Measurements from ENCODE around the gene WFDC8. TPM values are rescaled to one million over a fixed set of nuclear protein-coding genes. Genes with fewer than 3 reads are reported as not detected.

The WFDC8 gene
- total RNA-seq, 6 donors from 2014 or later, result not detected

DNA sequence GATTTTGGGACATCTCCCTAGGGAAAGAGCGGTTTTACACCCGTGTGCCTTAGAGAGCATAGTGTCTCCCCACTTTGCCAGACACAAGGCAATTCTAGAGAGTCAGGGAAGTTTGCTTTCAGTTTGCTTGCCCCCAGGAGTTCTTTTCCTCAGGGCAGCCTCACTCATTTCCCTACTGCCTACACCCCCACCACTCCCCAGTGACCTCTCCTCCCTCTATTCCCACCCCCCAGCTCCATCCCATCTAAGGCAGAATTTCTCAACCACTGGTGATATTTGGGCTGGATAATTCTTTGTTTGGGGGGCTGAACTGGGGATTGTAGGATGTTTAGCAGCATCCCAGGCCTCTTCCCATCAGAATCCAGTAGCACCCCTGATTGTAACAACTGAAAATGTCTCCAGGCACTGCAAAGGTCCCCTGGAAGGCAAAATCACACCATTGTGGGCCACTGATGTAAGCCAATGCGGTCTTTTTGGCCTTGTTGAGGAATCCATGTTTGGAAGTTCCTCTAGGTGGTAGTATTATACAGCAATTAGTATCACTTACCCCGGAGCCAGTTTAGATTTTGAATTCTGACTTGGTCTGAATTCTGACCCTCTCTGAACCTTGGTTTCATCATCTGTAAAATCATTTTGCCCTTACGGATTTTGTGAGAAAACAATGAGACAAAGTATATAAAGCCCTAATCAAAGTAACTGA lies 33.2 kb downstream of the WFDC8 start:
- Histone ChIP-seq H3K9me3 (no peaks in the 10 kb centered on the region), H3K4me3 (no peak overlapping the region), H3K27me3 (no peaks in the 10 kb centered on the region), H3K27ac (no peak overlapping the region), H3K4me1 (no peaks in the 10 kb centered on the region), H3K36me3 (no peaks in the 10 kb centered on the region)
- DNase-seq (no peak), ATAC-seq (ENCODE audit: low FRiP score in 2 of 2) (peak in 1 of 2 donors; percentile 82)
- WGBS, 2 donors, result 15 to 16% methylated on average over 4 to 5 of the region's 5 CpGs
- TF ChIP-seq, protein P1, sequence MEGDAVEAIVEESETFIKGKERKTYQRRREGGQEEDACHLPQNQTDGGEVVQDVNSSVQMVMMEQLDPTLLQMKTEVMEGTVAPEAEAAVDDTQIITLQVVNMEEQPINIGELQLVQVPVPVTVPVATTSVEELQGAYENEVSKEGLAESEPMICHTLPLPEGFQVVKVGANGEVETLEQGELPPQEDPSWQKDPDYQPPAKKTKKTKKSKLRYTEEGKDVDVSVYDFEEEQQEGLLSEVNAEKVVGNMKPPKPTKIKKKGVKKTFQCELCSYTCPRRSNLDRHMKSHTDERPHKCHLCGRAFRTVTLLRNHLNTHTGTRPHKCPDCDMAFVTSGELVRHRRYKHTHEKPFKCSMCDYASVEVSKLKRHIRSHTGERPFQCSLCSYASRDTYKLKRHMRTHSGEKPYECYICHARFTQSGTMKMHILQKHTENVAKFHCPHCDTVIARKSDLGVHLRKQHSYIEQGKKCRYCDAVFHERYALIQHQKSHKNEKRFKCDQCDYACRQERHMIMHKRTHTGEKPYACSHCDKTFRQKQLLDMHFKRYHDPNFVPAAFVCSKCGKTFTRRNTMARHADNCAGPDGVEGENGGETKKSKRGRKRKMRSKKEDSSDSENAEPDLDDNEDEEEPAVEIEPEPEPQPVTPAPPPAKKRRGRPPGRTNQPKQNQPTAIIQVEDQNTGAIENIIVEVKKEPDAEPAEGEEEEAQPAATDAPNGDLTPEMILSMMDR (IDR thresholded peaks at IDR 0.05), result peak in 4 of 6 experiments; percentile 25 to 63 (median 44)
- no peak for TF ChIP-seq EP300 (IDR thresholded peaks at IDR 0.05)

DNA sequence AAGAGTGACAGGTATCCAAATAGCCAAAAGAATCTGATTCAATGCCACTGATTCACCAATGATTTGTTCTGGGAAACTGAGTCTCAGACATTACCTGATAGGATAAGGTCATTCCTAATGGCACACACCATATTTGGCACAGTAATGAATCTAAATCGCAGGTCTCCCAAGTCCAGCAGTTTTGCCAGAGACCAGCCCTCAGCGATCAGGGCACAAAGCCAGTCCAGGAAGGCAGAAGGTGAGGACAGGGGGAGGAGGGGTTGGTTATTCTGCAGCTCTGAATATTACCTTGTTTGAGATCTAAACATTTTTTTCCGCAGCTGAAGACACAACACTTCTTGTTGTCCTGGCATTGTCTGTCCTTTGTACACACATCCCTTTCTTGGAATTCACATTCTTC lies 33.7 kb downstream of the WFDC8 start:
- H3K4me3 ChIP-seq, result no peak overlapping the region
- ATAC-seq (ENCODE audit: low FRiP score in 2 of 2) (no peak), DNase-seq (no peak)
- WGBS, 2 donors, result 74 to 81% methylated on average over 3 of the region's 3 CpGs
- no peaks in the 10 kb centered on the region for H3K4me1 ChIP-seq
- H3K36me3 ChIP-seq, result no peaks in the 10 kb centered on the region
- no peak overlapping the region for H3K27ac ChIP-seq
- H3K9me3 ChIP-seq, result no peaks in the 10 kb centered on the region
- no peaks in the 10 kb centered on the region for H3K27me3 ChIP-seq
- TF ChIP-seq POLR2AphosphoS5 (IDR thresholded peaks at IDR 0.05), result no peak
- TF ChIP-seq EP300 (IDR thresholded peaks at IDR 0.05), result no peak
- TF ChIP-seq, protein P1 (IDR thresholded peaks at IDR 0.05), result no peak
- TF ChIP-seq POLR2A (IDR thresholded peaks at IDR 0.05), result no peak

DNA sequence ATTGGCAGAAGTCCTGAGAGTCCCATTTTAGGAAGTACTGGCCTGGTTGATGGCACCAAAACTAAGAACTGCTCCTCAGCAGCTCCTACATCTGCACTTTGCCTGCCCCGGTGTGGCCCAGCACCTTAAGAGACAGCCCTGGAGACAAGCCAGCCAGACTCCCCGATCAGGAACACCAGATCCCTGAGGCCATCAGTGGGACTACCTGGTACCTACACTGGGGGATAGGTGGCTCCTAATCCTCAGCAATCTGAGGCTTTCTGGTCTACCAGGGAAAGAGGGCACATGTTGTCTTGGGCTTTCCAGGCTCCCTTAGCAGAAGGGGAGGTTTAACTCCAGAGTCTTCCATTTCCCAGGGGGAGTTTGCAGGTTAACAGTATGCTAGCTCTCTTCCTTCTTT lies 39.7 kb downstream of the WFDC8 start, which contains the start of gene WFDC6:
Gene WFDC6 (minus strand): TSS at position 101 of the 400 bp plus-strand sequence. CDS start 75 bp downstream, at position 26.
- no peak within 1 kb of the TSS for H3K4me3 ChIP-seq
- 100% methylated on average over 2 of the region's 2 CpGs; no CpG with 5 or more reads in 1 of the 2 donors for WGBS, 2 donors
- no peak for ATAC-seq (ENCODE audit: low FRiP score in 2 of 2)
- TF ChIP-seq, protein P1 (IDR thresholded peaks at IDR 0.05), result no peak
- no peak for TF ChIP-seq EP300 (IDR thresholded peaks at IDR 0.05)
- H3K36me3 ChIP-seq, result no peaks in the 10 kb centered on the region
- no peak within 1 kb of the TSS for H3K27ac ChIP-seq
- H3K4me1 ChIP-seq, result no peaks in the 10 kb centered on the region
- no peak for DNase-seq
- no peaks in the 10 kb centered on the region for H3K9me3 ChIP-seq
- no peaks in the 10 kb centered on the region for H3K27me3 ChIP-seq

DNA sequence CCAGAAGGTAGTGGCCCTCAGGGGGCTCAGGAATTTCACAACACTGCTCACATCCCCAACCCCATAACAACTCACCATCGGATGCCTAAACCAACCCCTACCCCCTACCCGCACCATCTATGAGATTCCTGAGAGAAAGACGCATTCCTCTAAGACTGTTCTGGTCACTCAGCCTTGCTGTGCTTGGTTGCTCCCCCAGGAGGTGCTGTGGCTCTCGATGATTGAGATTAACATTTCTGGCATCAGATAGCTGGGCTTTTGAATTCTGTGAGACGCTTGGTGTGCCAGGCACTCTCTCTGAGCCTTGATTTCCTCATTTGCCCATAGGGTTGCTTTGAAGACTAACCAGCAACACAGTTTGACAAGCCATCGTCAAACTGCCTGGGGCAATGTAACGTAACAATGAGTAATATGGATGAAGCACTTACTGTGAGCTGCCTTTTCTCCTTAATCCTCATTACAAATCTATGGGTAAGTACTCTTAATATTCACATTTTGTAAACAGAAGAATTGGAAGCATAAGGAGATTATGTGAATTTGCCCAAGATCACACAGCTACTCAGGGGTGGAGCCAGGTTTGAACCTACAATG lies 40.8 kb downstream of the WFDC8 start:
- TF ChIP-seq EP300 (IDR thresholded peaks at IDR 0.05) (no peak), POLR2AphosphoS5 (IDR thresholded peaks at IDR 0.05) (no peak), POLR2A (IDR thresholded peaks at IDR 0.05) (no peak)
- TF ChIP-seq, protein P1 (IDR thresholded peaks at IDR 0.05), result no peak
- 59 to 65% methylated on average over 7 of the region's 7 CpGs for WGBS, 2 donors
- DNase-seq (no peak), ATAC-seq (ENCODE audit: low FRiP score in 2 of 2) (no peak)
- no peaks in the 10 kb centered on the region for H3K9me3 ChIP-seq
- H3K27me3 ChIP-seq, result no peaks in the 10 kb centered on the region
- H3K36me3 ChIP-seq, result no peaks in the 10 kb centered on the region
- H3K27ac ChIP-seq, result no peak overlapping the region
- H3K4me1 ChIP-seq, result no peaks in the 10 kb centered on the region
- H3K4me3 ChIP-seq, result no peak overlapping the region

DNA sequence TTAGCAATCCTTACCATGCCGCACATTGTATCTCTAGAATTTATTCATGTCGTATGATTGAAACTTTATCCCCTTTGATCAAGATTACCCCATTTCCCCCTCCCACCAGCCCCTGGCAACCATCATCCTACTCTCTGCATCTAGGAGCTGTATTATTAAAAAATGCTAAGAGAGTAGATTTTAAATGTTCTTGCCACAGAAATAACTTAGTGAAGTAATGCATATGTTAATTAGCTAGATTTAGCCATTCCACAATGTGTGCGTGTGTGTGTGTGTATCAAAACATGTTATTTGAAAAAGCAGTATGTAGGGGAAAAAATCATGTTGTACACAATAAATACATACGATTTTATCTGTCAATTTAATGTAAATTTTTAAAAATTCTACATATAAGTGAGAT lies 51.8 kb downstream of the WFDC8 start:
- no peak overlapping the region for H3K27ac ChIP-seq
- WGBS, 2 donors, result 73 to 75% methylated on average over 4 of the region's 4 CpGs
- DNase-seq (no peak), ATAC-seq (ENCODE audit: low FRiP score in 2 of 2) (no peak)
- TF ChIP-seq, protein P1 (IDR thresholded peaks at IDR 0.05), result no peak
- TF ChIP-seq EP300 (IDR thresholded peaks at IDR 0.05) (no peak), POLR2A (IDR thresholded peaks at IDR 0.05) (no peak), POLR2AphosphoS5 (IDR thresholded peaks at IDR 0.05) (no peak)
- no peaks in the 10 kb centered on the region for H3K9me3 ChIP-seq
- no peaks in the 10 kb centered on the region for H3K27me3 ChIP-seq
- H3K36me3 ChIP-seq, result no peaks in the 10 kb centered on the region
- no peak overlapping the region for H3K4me3 ChIP-seq
- H3K4me1 ChIP-seq, result no peaks in the 10 kb centered on the region
